Small intestine (tissue), 7 donors: ENCODE data around the gene GABRR2. TPM values are rescaled to one million over a fixed set of nuclear protein-coding genes. Genes with fewer than 3 reads are reported as not detected.

Experiments
- DNase-seq, 2 donors: peaks; one replicate each; pipeline versions ENCODE4 v3.0.0 to v3.0.0-alpha.2; 2013
- FAIRE-seq: peaks from 2 replicates; lab custom pipeline; 2012; peaks lifted over from hg19 to GRCh38; lab: Jason Lieb, UNC
- H3K27ac ChIP-seq, 3 donors: one replicate each; pipeline ENCODE4 v1.5.1; 2013; ENCODE audit warnings: low read length in 2 of 3, mild to moderate bottlenecking in 2 of 3, control low read depth in 1 of 3, inconsistent platforms in 1 of 3, low read depth in 1 of 3, moderate library complexity in 1 of 3
- H3K27me3 ChIP-seq, 3 donors: one replicate each; pipeline ENCODE4 v1.6.1; 2013; ENCODE audit warnings: low read length in 3 of 3, inconsistent platforms in 1 of 3; ENCODE audit not compliant: control insufficient read depth in 3 of 3, insufficient read depth in 3 of 3
- H3K36me3 ChIP-seq, 3 donors: one replicate each; pipeline ENCODE4 v1.6.1; 2013; ENCODE audit warnings: low read length in 3 of 3, inconsistent platforms in 1 of 3, low read depth in 1 of 3, mild to moderate bottlenecking in 1 of 3, moderate library complexity in 1 of 3; ENCODE audit not compliant: control insufficient read depth in 3 of 3, insufficient read depth in 2 of 3
- H3K4me1 ChIP-seq, 3 donors: one replicate each; pipeline ENCODE4 v1.6.1; 2013; ENCODE audit warnings: low read length in 2 of 3, inconsistent platforms in 1 of 3, low read depth in 1 of 3, mild to moderate bottlenecking in 1 of 3, moderate library complexity in 1 of 3; ENCODE audit not compliant: control insufficient read depth in 3 of 3, insufficient read depth in 2 of 3
- H3K4me3 ChIP-seq, 3 donors: one replicate each; pipeline ENCODE4 v1.5.1; 2013; ENCODE audit warnings: low read length in 3 of 3, control low read depth in 1 of 3, inconsistent platforms in 1 of 3, low read depth in 1 of 3, mild to moderate bottlenecking in 1 of 3, moderate library complexity in 1 of 3
- H3K9me3 ChIP-seq, 2 donors: one replicate each; pipeline ENCODE4 v1.6.1; 2013; ENCODE audit warnings: low read depth in 1 of 2, low read length in 1 of 2; ENCODE audit not compliant: control insufficient read depth in 2 of 2, insufficient read depth in 1 of 2
- WGBS, 3 donors: extraction: QIAGEN DNeasy Blood & Tissue Kit; methylation state at CpG; one replicate each; pipeline ENCODE4 v1.1.7; 2013; 5-methylcytosine and 5-hydroxymethylcytosine counted together
- polyA plus RNA-seq, 4 donors: library from polyadenylated mRNA; stranded (reverse) in 3 of 4; unstranded in 1 of 4; fragments of 200-250 nt in 3 of 4; fragments of 120-200 nt in 1 of 4; gene quantifications; one replicate each; pipeline versions ENCODE4 v1.2.1 to v1.2.3, GENCODE V29; 2013
- donor health status: healthy with polysubstance abuse.
- donor health status: control.
- donor health status: control.
- donor health status: Bipolar disorder and iron deficiency.
- donor health status: healthy.

The GABRR2 gene
- polyA plus RNA-seq, 4 donors = 0.21 to 0.81 (median 0.50) TPM

GRCh38 chr6:89346433-89346832 lies 31.3 kb upstream of the GABRR2 start:
- no peaks in the 10 kb centered on the region for H3K27me3 ChIP-seq

GRCh38 chr6:89339565-89339964 lies 24.5 kb upstream of the GABRR2 start:
- H3K9me3 ChIP-seq = no peaks in the 10 kb centered on the region
- FAIRE-seq = no peak
- H3K4me1 ChIP-seq = no peaks in the 10 kb centered on the region
- H3K4me3 ChIP-seq = no peak overlapping the region
- DNase-seq = no peak
- H3K27ac ChIP-seq = no peak overlapping the region
- H3K27me3 ChIP-seq = no peaks in the 10 kb centered on the region
- H3K36me3 ChIP-seq = peaks cover 11 to 29% (median 17%) of the 10 kb centered on the region in 3 donors
- WGBS, 3 donors = 91 to 94% (median 92%) methylated on average over 2 of the region's 2 CpGs

More at GRCh38 chr6:89346433-89346832, 31.3 kb upstream of the GABRR2 start:
- H3K27ac ChIP-seq = no peak overlapping the region
- no peak overlapping the region for H3K4me3 ChIP-seq
- DNase-seq (no peak), FAIRE-seq (no peak)
- H3K9me3 ChIP-seq = no peaks in the 10 kb centered on the region
- peaks cover 2 to 10% (median 2%) of the 10 kb centered on the region in 3 donors for H3K36me3 ChIP-seq
- peaks cover 6 to 23% (median 20%) of the 10 kb centered on the region in 3 donors for H3K4me1 ChIP-seq
- WGBS, 3 donors = 87 to 94% (median 93%) methylated on average over 4 of the region's 4 CpGs

- Histone ChIP-seq H3K27ac (no peak overlapping the region), H3K4me1 (no peaks in the 10 kb centered on the region), H3K27me3 (no peaks in the 10 kb centered on the region), H3K9me3 (no peaks in the 10 kb centered on the region), H3K4me3 (no peak overlapping the region), H3K36me3 (peaks cover 8 to 23% (median 20%) of the 10 kb centered on the region in 3 donors)
- no peak for DNase-seq
- no peak for FAIRE-seq
- 84 to 98% (median 92%) methylated on average over 3 of the region's 3 CpGs for WGBS, 3 donors
These were observed 20.1 kb upstream of the GABRR2 start for GRCh38 chr6:89335164-89335563.

GRCh38 chr6:89330910-89331309 lies 15.8 kb upstream of the GABRR2 start:
- Histone ChIP-seq H3K36me3 (peaks cover 0 to 13% (median 12%) of the 10 kb centered on the region in 3 donors), H3K27me3 (no peaks in the 10 kb centered on the region), H3K4me3 (no peak overlapping the region), H3K27ac (no peak overlapping the region), H3K9me3 (no peaks in the 10 kb centered on the region), H3K4me1 (no peaks in the 10 kb centered on the region)
- DNase-seq = no peak
- no peak for FAIRE-seq
- WGBS, 3 donors = 98 to 100% (median 100%) methylated on average over 1 of the region's 1 CpG

GRCh38 chr6:89328976-89329375 lies 13.9 kb upstream of the GABRR2 start:
- FAIRE-seq (no peak), DNase-seq (no peak)
- Histone ChIP-seq H3K9me3 (no peaks in the 10 kb centered on the region), H3K4me3 (no peak overlapping the region), H3K4me1 (no peaks in the 10 kb centered on the region), H3K27me3 (no peaks in the 10 kb centered on the region), H3K36me3 (peaks cover 0 to 14% (median 13%) of the 10 kb centered on the region in 3 donors), H3K27ac (no peak overlapping the region)
- WGBS, 3 donors = 88 to 98% (median 90%) methylated on average over 1 of the region's 1 CpG

GRCh38 chr6:89324304-89324703 lies 9.2 kb upstream of the GABRR2 start:
- Histone ChIP-seq H3K27ac (no peak overlapping the region), H3K4me1 (no peaks in the 10 kb centered on the region), H3K4me3 (no peak overlapping the region), H3K36me3 (peaks cover 0 to 6% (median 4%) of the 10 kb centered on the region in 3 donors), H3K27me3 (no peaks in the 10 kb centered on the region), H3K9me3 (peaks cover 0 to 3% of the 10 kb centered on the region in 2 donors)
- 82 to 88% (median 85%) methylated on average over 3 of the region's 3 CpGs for WGBS, 3 donors
- FAIRE-seq (no peak), DNase-seq (no peak)

GRCh38 chr6:89323511-89323971 lies 8.4 kb upstream of the GABRR2 start:
- WGBS, 3 donors = 70 to 94% (median 93%) methylated on average over 3 of the region's 3 CpGs
- H3K4me3 ChIP-seq = no peak overlapping the region
- H3K36me3 ChIP-seq = peaks cover 0 to 6% (median 4%) of the 10 kb centered on the region in 3 donors
- H3K27me3 ChIP-seq = no peaks in the 10 kb centered on the region
- H3K9me3 ChIP-seq = peaks cover 0 to 3% of the 10 kb centered on the region in 2 donors
- H3K27ac ChIP-seq = no peak overlapping the region
- DNase-seq (no peak), FAIRE-seq (no peak)
- no peaks in the 10 kb centered on the region for H3K4me1 ChIP-seq

GRCh38 chr6:89321131-89321970 lies 6.3 kb upstream of the GABRR2 start:
- no peak overlapping the region for H3K27ac ChIP-seq
- FAIRE-seq (no peak), DNase-seq (peak in 1 of 2 donors; percentile 4)
- H3K4me1 ChIP-seq = no peaks in the 10 kb centered on the region
- H3K9me3 ChIP-seq = peaks cover 0 to 3% of the 10 kb centered on the region in 2 donors
- H3K27me3 ChIP-seq = no peaks in the 10 kb centered on the region
- peaks cover 0 to 2% (median 1%) of the 10 kb centered on the region in 3 donors for H3K36me3 ChIP-seq
- WGBS, 3 donors = 79 to 89% (median 86%) methylated on average over 9 of the region's 9 CpGs
- no peak overlapping the region for H3K4me3 ChIP-seq
